Lung microvascular endothelial cell (primary cell): ENCODE measurements around the gene OR1K1. TPM values are rescaled to one million over a fixed set of nuclear protein-coding genes. Genes with fewer than 3 reads are reported as not detected.
"Not testable (repeated sequence)": the region's sequence is repeated elsewhere in the genome, so short reads cannot be mapped to it uniquely, and the experiment has no call there.

Experiments
- DNase-seq, 2 donors: peaks; one replicate each; pipeline versions ENCODE4 v3.0.0 to v3.0.0-alpha.2; 2010; ENCODE audit warnings: low read depth in 2 of 2
- total RNA-seq: library from RNA; depleted of rRNA; stranded (reverse); fragments of >200 nt; gene quantifications from 2 replicates; pipeline ENCODE4 v1.2.1, GENCODE V29; 2014

OR1K1 gene
- total RNA-seq, 1 donor from 2014 or later, result not detected

- DNase-seq, result no peak
Measured at GRCh38 chr9:122812736-122813135, 12.8 kb downstream of the OR1K1 start.

DNA sequence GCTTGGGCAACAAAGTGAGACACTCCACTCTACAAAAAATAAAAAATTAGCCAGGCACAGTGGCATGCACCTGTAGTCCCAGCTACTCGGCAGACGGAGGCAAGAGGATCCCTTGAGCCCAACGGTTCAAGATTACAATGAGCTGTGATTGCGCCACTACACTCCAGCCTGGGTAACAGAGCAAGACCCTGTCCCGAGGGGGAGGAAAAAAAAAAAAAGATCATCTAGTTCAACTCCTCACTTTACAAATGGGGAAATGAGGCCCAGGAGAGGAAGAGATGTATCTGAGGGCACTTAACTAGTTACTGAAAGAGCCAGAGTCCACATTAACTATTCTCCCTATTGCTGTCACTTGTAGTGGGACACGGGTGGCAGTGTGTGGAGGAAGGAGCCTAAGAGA lies 14.6 kb downstream of the OR1K1 start:
- no peak for DNase-seq

DNA sequence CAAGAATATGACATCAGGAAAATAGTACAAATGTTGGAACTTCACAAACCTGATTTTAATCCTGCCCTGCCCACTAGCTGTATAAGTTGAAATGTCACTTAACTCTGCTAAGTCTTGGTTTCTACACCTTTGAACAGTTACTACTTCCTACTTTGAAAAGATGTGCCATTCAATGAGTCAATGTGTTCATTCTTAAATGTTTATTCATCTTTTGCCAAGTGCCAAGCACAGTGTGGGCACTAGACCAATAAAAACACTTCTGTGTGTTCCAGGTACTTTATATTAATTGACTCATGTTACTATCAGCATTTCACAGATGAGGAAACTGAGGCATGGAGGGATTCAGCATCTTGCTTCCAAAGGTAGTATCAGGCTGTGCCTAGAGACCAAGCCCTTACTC lies 15.6 kb downstream of the OR1K1 start:
- peak in 1 of 2 donors; percentile 38 for DNase-seq

DNA sequence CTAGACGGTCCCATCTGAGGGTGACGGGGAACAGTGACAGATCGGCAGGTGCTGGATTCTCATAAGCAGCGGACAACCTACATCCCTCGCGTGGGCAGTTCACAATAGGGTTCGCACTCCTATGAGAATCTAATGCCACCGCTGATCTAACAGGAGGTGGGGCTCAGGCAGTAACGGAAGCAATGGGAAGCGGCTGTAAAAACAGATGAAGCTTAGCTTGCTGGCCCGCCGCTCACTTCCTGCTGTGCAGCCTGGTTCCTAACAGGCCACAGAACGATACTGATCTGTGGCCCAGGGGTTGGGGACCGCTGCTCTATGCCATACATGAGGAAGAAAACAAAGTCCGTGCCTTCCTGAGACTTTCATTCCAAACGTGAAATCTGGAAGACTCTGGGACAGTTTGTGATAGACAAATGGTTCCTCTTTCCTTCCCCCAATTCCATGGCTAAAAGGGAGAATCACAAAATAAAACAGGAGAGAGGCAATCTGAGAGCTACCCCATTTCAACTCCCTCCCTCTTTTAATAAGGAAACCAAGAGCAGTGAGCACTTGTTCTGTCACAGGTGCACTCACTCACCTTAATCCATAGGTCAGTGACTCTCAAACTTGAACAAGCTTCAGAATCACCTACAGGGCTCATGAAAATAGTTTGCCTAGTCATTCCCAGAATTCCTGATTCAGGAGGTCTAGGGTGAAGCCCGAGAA lies 16.4 kb downstream of the OR1K1 start:
- peak; percentile 98 to 99 for DNase-seq

DNA sequence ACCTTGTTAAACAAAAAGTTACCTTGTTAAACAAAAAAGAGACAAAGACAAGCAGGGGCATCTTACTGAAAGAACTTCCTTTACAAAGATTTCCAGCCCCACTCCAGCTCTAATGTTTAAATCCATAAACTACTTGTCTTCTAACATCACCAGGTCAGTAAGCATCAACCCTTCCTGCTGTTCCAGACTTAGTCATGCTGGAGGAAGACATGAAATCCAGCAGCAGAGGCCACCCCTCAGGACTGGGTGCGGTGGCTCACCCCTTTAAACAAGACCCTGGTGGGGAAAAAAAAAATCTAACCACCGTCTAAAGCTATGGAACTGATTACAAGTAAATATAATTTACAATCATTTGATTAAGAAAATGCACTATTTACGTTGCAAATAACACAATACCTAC lies 19.4 kb downstream of the OR1K1 start:
- DNase-seq, result peak; percentile 38 to 94

- peak; percentile 72 to 99 for DNase-seq
Measured at GRCh38 chr9:122819791-122820489, 20.0 kb downstream of the OR1K1 start.

GRCh38 chr9:122820490-122820845 lies 20.5 kb downstream of the OR1K1 start:
- no peak for DNase-seq

- peak; percentile 65 to 99 for DNase-seq
Measured at GRCh38 chr9:122821278-122821943, 21.5 kb downstream of the OR1K1 start.

DNA sequence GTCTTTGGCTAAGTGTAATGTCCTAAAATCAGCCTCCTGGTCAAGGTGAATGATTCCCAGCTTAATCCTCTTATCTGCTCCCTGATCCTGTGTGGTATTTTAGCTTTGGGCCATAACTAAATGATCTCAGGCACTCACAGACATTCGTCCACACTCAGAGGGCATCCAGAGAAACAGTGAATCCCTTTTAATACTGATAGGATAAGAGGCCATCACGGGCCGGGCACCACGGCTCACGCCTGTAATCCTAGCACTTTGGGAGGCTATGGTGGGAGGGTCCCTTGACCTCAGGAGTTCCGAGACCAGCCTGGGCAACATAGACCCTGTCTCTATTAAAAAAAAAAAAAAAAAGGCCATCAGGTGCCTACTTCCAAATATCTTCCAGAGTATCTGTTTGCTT lies 22.1 kb downstream of the OR1K1 start:
- DNase-seq, result no peak

DNA sequence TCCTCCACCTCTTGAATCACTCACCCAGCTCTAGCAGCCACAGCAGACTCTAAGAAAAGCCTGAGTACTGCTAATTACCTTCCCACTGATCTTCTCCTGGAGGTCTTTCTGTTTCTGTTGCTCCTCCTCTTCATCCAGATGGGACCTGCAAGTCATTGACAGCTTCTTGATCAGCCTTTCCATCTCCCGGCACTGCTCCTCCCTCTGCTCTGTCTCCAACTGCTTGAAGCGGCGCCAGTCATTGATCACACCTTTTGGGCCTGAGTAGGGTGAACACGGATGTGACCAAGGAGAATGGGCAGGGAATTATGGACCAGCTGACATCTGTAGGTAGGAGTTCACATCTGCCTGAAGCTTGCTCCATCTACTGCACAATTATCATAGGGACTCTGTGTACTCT lies 23.0 kb downstream of the OR1K1 start:
- no peak for DNase-seq

GRCh38 chr9:122827761-122828093 lies 27.8 kb downstream of the OR1K1 start:
- peak; percentile 31 to 58 for DNase-seq

DNA sequence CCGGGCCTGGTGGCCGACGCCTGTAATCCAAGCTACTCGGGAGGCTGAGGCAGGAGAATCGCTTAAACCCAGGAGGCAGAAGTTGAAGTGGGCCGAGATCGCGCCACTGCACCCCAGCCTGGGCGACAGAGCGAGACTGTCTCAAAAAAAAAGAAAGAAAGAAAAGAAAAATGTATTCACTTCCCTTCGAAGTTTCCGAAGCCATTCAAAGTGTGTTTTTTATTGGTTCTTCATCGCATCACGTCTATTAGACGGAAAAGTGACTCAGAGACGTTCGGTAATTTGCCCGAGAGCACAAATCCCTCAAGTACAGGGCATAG lies 29.0 kb downstream of the OR1K1 start:
- DNase-seq, result not testable (repeated sequence)

GRCh38 chr9:122832194-122832593 lies 32.3 kb downstream of the OR1K1 start:
- DNase-seq, result no peak

DNA sequence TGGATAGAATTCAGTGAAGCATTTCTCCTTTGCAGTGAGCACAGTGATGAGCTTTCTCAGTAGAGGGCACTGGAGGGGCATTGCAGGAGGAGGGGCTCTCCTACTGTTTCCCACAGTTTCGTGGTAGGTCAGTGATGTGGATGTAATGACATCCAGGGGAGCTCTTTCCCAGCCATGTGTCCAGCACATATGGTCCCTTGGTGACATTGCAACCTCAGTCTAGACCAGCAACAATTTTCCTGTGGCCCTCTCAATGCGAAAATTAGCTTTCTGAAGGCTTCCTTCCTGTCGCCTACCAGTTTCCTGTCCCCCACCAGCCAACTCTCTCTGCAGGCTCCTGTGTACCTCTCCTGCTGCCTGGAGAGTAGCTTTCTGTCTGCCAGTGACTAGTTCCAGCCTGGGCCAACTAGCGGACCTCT lies 35.4 kb downstream of the OR1K1 start:
- DNase-seq, result peak; percentile 44 to 89

DNA sequence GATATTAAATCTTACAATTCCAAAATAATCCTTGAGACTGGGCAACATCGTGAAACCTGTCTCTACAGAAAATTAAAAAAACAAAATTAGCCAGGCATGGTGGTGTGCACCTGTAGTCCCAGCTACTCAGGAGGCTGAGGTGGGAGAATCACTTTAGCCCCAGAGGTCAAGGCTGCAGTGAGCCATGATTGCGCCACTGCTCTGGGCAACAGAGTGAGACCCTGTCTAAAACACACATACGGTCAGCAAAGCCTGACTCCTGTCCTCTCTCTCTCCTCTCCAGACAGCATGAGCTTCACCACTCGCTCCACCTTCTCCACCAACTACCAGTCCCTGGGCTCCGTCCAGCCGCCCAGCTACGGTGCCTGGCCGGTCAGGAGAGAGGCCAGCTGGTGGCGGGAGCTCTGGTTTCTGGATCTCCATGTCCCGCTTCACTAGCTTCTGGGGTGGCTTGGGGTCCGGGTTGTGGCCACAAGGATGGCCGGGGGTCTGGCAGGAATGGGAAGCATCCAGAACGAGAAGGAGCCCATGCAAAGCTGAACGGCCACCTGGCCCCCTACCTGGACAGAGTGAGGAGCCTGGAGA lies 37.4 kb downstream of the OR1K1 start:
- no peak for DNase-seq

DNA sequence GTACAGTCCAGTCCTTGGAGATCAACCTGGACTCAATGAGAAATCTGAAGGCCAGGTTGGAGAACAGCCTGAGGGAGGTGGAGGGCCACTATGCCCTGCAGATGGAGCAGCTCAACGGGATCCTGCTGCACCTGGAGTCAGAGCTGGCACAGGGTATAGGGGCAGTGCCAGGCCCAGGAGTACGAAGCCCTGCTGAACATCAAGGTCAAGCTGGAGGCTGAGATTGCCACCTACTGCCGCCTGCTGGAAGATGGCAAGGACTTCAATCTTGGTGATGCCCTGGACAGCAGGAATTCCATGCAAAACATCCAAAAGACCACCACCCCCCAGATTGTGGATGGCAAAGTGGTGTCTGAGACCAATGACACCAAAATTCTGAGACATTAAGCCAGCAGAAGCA lies 38.5 kb downstream of the OR1K1 start:
- DNase-seq, result peak in 1 of 2 donors; percentile 31

DNA sequence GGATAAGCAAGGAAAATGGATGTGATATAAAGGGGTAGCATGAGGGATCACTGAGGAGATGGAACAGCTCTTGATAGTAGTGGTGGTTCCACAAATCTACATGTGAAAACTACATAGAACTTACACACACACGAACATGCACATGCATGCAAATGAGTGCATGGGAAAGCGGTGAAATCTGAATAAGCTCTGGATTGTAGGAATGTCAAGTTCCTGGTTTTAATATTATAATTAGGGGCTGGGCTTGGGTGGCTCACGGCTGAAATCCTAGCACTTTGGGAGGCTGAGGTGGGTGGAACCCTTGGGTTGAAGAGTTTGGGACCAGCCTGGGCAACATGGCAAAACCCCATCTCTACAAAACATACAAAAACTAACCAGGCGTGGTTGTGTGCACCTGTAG lies 41.6 kb downstream of the OR1K1 start:
- no peak for DNase-seq

DNA sequence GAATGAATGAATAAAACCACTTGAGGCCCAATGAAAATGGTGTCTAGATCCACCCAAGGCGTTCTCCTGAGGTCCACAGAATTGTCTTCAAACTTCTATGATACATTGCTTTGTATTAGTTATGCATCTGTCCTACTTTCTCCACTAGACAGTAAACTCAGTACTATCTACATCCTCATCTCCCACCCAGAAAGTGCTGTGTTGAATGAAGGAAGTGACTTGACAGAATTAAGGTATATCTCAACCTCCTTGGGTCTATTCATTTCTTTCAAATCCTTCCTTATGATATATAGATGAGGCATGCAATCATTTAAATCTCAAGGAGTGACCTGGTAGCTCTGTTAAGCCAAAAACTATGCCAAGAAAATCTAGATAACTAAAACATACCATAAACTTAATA lies 44.2 kb downstream of the OR1K1 start:
- no peak for DNase-seq

GRCh38 chr9:122845116-122845515 lies 45.2 kb downstream of the OR1K1 start:
- DNase-seq, result no peak

- peak in 1 of 2 donors; percentile 14 for DNase-seq
Measured at GRCh38 chr9:122846371-122846940, 46.5 kb downstream of the OR1K1 start.

GRCh38 chr9:122848256-122848943 lies 48.5 kb downstream of the OR1K1 start:
- no peak for DNase-seq
